ENCODE data around the gene SMARCB1. TPM values are rescaled to one million over a fixed set of nuclear protein-coding genes. Genes with fewer than 3 reads are reported as not detected.

SMARCB1 gene
- polyA plus RNA-seq, 1 of the 3 experiments (the other 2 are of a cell fraction), result 215 TPM

DNA sequence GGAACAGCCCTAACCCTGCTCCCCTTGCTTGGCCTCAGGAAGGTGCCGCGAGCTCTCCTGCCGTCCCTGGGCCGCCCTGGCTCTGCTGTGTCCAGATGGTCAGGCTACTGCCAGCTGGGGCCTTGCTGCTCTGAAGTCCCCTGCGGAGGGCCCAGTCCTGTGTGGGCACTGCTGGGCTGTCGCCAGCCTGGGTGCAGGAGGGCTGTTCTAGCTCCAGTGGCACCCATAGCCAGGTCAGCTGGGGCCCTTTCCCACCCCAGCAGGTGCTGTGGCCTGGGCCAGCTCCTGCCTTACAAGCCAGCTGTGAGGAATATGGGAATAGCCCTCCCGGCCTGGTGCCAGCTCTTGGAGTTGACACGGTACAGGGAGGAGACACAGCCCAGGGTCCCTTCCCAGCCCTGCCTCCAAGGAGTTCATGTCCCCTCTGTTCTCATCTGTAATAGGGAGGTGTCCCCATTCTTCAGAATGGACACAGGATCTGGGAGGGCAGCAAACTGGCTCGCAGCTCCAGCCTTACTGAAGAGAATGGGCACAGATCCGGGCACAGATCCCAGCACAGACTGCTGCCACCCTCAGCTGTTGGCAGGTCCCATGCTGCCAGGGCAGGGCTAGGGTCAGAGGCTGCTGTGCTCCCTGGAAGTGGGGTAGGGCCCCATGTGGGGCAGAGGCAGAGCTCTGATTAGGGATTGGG is 48.2 kb downstream of the SMARCB1 start:
- no peaks in the 10 kb centered on the region for H3K9me3 ChIP-seq
- no peaks in the 10 kb centered on the region; the same call in 1 of the 2 replicates for H4K20me1 ChIP-seq (ENCODE audit: insufficient read depth)
- H3K4me3 ChIP-seq (ENCODE audit: low read depth in 2 of 2, low read length in 1 of 2), result no peak overlapping the region
- H3K9ac ChIP-seq, result no peak overlapping the region
- H3F3A ChIP-seq (replicated peaks; ENCODE audit: insufficient read depth), result peaks cover 2% of the 10 kb centered on the region
- TF ChIP-seq TAF1 (IDR thresholded peaks at IDR 0.05; ENCODE audit: borderline replicate concordance, low read depth, low read length) (no peak), PBX3 (IDR thresholded peaks at IDR 0.05) (no peak), USF2 (IDR thresholded peaks at IDR 0.05; ENCODE audit: borderline replicate concordance, low read depth, low read length) (no peak), FOXJ3 (CRISPR knock-in tag; IDR thresholded peaks at IDR 0.05) (no peak), FOSL2 (IDR thresholded peaks at IDR 0.05; ENCODE audit: borderline replicate concordance, low read depth) (no peak), TCF12 (IDR thresholded peaks at IDR 0.05) (no peak), SIN3A (IDR thresholded peaks at IDR 0.05; ENCODE audit: borderline replicate concordance, low read depth, low read length) (no peak), GATA2 (CRISPR knock-in tag; IDR thresholded peaks at IDR 0.05) (no peak), MXI1 (IDR thresholded peaks at IDR 0.05; ENCODE audit: low read depth, low read length) (no peak), POLR2AphosphoS5 (IDR thresholded peaks at IDR 0.05; ENCODE audit: low read depth, low read length) (no peak), JUND (IDR thresholded peaks at IDR 0.05) (no peak), SMC3 (IDR thresholded peaks at IDR 0.05; ENCODE audit: low read depth, low read length) (no peak), RAD21 (IDR thresholded peaks at IDR 0.05; ENCODE audit: low read length) (no peak)
- TF ChIP-seq, protein P1, sequence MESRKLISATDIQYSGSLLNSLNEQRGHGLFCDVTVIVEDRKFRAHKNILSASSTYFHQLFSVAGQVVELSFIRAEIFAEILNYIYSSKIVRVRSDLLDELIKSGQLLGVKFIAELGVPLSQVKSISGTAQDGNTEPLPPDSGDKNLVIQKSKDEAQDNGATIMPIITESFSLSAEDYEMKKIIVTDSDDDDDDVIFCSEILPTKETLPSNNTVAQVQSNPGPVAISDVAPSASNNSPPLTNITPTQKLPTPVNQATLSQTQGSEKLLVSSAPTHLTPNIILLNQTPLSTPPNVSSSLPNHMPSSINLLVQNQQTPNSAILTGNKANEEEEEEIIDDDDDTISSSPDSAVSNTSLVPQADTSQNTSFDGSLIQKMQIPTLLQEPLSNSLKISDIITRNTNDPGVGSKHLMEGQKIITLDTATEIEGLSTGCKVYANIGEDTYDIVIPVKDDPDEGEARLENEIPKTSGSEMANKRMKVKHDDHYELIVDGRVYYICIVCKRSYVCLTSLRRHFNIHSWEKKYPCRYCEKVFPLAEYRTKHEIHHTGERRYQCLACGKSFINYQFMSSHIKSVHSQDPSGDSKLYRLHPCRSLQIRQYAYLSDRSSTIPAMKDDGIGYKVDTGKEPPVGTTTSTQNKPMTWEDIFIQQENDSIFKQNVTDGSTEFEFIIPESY (IDR thresholded peaks at IDR 0.05; ENCODE audit: borderline replicate concordance, low read depth), result no peak
- peaks cover 0 to 53% of the 10 kb centered on the region in 2 experiments; a peak in 2 of 4 replicates for H3K4me1 ChIP-seq (ENCODE audit: control insufficient read depth in 1 of 2, insufficient read depth in 2 of 2, low read depth in 1 of 2, low read length in 1 of 2)
- 92% methylated on average over 8 of the region's 10 CpGs for WGBS (ENCODE audit: low lambda C conversion rate)
- peaks cover 21% of the 10 kb centered on the region for H3K79me2 ChIP-seq (ENCODE audit: insufficient read depth)
- ChIA-PET CTCF (interaction anchor here (1.0 to 2.6 kb wide), 4 partner anchors 10 to 66 kb away, joined by 3 to 15 read pairs (median 4); partner anchors contain the start of genes CHCHD10 and MMP11), POLR2A (interaction anchor here (0.8 to 2.2 kb wide), 2 partner anchors 10 to 11 kb away, joined by 4 to 6 read pairs; no protein-coding TSS in a partner anchor)
- H3K27me3 ChIP-seq (ENCODE audit: insufficient read depth), result no peaks in the 10 kb centered on the region
- no peak overlapping the region for H3K4me2 ChIP-seq
- peaks cover 0 to 46% of the 10 kb centered on the region in 2 experiments for H3K36me3 ChIP-seq (replicated peaks in 1 of 2; ENCODE audit: control insufficient read depth in 1 of 2, insufficient read depth in 2 of 2, low read length in 1 of 2)
- DNase-seq, result peak; percentile 12
- peak overlapping the region in 1 of 2 experiments; percentile 19; a peak in 1 of 4 replicates for H3K27ac ChIP-seq (ENCODE audit: low read depth in 2 of 2, low read length in 1 of 2)
- H3K9me2 ChIP-seq, result no peaks in the 10 kb centered on the region
- no peak overlapping the region for H2AFZ ChIP-seq (ENCODE audit: low read depth)

All from SK-N-SH (cell line).